Measurements from ENCODE around the gene IRGQ. TPM values are rescaled to one million over a fixed set of nuclear protein-coding genes. Genes with fewer than 3 reads are reported as not detected.
"Not testable (repeated sequence)": the region's sequence is repeated elsewhere in the genome, so short reads cannot be mapped to it uniquely, and the experiment has no call there.

The IRGQ gene
- total RNA-seq, 1 donor from 2014 or later, result 13.8 TPM

DNA sequence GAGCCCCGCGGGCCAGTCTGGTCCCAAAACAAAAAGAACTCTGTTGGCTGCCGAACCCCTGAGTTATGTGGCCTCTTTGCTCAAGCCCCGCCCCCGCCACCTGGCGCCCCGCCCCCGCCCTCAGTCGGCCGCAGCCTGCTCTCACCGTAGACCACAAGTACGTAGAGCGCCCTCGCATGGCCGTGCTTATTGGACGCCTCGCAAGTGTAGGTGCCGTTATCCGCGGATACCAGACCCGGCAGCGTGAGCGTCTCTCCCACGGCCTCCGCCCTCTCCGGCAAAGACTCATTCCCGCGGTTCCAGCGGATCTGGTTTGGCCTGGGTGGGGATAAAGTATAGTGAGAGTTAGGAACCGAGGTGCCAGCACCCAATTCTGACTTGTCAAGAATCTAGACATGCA lies 29.0 kb upstream of the IRGQ start:
- intact Hi-C loops (cut with micrococcal nuclease), result no loop called here

DNA sequence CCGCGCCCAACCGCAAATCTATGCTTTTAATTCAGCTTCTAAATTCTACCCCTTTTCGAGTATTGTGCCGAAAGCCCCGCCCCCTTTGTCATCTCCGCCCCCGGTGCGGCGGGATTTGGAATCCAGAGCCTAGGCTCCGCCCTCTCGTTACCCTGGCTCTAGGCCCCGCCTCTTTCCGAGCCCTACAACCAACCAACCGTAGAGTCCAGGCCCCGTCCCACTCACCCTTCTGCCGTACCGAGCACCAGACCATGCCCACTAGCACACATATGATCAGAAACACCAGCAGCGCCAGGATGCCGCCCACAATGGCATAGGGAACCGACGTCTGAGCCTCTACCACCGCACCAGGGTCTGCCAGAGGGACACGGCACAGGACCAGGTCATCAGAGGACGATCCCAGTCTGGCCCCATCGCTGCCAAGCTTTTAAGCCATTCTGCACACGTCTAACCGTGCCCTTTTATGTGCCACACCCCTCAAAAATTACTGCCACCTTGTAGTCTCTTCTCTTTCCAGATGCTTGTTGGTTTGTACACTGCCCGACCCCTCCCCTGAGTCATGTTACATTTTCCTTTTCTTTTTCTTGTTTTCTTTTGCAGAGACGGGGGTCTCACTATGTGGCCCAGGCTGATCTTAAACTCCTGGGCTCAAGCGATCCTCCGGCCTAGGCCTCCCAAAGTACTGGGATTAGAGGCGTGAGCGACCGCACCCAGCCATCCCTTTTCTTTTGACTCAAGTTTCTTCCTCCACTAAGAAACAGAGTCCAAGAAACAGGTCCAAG lies 28.1 kb upstream of the IRGQ start:
- intact Hi-C loops (cut with micrococcal nuclease), result no loop called here

DNA sequence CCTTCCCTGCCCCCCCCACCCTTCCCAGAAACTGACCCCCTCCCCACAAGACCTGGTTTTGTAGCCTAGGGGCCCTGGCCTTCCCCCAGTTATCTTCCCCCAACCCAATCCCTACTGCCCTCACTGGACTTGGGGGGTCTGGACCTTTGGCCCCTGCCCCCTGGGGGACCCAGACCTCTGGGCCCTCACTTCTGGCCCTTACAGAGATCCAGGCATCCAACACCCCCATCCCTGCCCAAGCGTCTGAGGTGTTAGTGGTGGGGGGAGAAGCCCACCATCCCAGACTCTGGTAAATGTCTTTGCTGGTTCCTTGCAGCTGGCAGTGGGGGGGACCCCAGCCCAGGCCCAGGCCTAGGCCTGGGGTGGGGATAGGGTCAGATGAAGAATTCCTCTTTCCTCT lies 27.0 kb upstream of the IRGQ start:
- intact Hi-C loops (cut with micrococcal nuclease), result no loop called here

DNA sequence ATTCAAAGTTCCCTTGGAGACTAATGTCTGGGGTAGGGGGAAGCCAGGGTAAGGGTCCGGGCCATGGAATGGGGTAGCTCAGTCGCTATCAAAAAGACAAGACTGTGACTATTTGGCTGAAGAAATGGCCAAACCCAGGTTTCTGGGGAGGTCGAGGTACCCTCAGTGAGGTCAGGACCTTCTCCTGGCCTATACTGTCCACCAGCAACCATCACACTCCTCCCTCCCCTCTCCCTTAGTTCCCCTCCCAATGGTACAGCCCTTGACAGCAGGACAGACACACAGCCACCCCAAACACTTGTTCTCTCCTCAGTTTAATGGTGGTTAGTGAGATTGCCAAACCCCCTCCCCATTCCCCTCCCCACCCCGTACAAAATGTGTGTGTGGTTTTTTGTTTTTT lies 26.1 kb upstream of the IRGQ start:
- intact Hi-C loops (cut with micrococcal nuclease), result no loop called here

DNA sequence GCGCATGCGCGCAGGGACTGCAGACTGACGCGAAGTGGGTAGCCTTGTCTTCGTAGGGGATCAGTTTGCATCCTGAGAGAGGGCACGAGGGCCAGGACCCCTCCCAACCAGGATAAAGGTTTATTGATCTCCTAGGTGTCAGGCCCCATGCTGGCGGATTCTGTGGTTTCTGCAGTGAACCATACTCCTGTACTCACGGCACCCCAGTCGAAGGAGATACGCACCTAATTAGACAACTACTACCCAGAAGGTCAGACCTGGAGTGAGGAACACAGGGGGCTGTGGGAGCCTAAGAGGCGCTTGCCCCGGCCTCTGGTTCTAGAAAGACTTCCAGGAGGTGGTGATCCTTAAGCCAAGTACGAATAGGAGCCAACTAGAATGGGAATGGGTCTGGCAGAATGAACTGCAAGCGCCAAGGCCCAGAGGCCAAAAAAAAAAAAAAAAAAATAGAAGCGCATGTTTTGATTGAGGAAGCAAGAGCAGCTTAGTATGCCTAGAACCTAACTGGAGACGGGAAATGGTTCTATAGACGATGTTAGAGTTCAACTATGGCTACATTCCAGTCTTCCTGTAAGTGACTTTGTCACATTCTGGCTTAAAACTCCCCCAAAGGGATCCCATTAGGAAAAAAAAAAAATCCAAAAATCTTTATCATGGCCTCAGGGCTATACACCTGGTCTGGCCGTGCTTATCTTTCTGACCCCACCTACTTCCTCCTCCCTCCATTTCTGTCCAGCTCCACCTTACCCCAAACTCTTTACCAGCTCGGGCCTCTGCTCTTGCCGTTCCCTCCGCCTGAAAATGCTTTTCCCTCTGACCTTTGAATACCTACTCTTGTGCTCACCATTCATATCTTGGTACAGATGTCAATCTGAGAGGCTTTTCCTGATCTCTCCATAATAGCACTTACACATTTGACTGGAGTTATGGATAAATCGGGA lies 24.4 kb upstream of the IRGQ start:
- intact Hi-C loops (cut with micrococcal nuclease), result no loop called here

DNA sequence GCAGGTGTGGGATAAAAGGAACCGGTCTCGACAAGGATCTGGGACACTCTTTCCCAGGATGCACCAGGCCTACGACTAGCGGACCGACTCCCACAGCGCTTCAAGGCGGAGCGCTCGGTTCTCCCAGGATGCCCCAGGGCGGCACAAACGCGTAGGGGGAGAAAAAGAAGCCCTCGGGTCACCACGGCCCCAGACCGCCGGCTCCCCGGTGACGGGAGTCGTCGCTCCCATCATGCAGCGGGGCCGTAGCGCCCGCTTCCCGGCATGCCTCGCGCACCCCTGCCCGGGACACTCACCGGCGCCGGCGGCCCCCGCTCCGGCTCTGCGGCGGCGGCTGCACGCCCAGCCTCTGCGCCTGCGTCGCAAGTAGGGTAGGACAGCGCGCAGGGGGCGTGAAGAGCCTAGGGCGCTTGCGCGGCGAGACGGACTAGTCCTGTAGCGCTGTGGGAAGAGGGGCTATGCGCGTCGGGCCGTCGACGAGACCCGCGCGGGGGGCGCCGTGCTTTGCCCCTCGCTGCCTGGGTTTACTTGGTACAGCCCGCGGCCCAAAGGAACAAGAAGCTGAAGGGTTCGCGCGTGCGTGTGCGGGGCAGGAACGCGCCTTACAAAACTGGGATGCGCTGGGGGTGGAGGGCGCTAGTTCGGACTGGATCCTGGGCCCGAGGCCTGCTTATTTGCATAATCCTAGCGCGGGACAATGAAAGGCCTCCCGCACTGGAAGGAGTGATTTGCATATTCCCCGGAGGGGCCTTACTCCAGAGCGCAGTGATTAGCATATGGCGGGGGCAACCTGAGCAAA lies 23.5 kb upstream of the IRGQ start, which contains the start of gene ZNF428:
Gene ZNF428 (minus strand): TSS at position 368 of the 799 bp plus-strand sequence. CDS start 5,325 bp downstream, outside the sequence.
- intact Hi-C loops (cut with micrococcal nuclease), result loop anchor here (1.0 to 2.0 kb wide), 4 partner anchors 19 to 49 kb away; partner anchors contain the start of genes CADM4, IRGQ, PINLYP and XRCC1

DNA sequence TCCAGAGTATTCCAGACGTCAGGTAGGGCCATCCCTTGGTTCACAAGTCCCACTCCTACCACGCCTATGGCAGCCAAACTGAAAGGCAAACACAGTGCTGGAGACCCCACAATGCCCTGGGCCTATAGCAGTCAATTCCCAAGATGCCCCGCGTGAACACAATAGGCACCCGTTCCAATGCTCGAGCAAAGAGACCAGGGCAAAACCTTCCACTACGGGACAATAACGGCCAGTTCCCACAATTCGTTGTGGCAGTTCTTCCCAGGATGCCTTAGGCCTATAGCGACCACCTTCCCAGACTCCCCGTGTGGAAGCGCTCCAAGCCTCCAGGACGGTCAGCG lies 23.0 kb upstream of the IRGQ start:
- intact Hi-C loops (cut with micrococcal nuclease), result loop anchor here (1.0 to 2.0 kb wide), 4 partner anchors 20 to 49 kb away; partner anchors contain the start of genes CADM4, IRGQ, PINLYP and XRCC1

DNA sequence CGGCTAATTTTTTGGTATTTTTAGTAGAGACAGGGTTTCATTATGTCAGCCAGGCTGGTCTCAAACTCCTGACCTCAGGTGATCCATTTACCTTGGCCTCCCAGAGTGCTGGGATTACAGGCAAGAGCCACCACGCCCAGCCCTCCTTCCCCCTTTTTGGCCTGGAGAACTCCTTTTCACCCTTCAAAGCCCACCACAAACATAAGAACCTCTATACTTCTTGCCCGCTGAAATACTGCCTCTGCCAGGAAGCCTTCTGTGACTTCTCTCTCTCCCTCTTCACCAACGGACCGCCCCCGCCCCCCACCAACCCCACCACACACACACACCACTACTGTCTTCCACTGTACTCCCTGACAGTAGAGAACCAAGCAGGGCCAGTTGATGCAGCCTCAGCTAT lies 21.0 kb upstream of the IRGQ start:
- intact Hi-C loops (cut with micrococcal nuclease), result no loop called here

DNA sequence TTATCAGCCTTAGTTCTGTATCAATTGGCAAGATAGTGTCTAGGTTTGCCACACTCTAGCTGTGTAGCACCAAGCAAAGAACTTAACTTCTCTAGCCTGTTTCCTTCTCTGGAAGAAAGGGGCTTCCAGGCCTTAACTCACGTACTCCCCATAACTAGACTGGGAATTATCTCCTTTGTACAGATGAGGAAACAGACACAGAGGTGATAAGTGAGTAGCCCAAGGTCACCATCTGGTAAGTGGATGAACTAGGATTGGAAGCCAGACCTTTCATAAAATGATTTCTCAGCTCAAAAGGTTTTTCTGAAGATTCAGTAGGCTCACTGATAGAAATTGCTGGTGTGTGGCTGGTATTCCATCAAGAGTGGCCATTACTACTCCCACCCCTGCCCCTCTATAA lies 20.4 kb upstream of the IRGQ start:
- intact Hi-C loops (cut with micrococcal nuclease), result no loop called here

DNA sequence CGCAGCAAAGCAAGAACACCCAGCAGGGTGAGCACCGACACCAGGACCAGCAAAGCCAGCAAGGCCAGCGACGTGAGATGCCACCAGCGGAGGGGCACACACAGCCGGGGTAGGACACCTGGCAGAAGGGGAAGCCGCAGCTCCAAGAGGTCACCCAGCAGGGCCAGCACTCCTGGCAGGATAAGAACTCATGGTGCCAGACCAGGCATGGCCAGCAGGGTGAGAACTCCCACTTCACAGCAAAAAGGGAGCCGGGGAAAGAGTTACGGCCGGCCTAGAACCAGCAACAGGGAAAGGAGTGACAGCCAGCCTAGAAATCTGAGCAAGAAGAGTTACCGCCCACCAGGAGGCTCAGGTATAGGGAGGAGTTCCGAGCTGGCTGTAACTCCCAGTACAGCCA lies 16.4 kb upstream of the IRGQ start:
- intact Hi-C loops (cut with micrococcal nuclease), result no loop called here

DNA sequence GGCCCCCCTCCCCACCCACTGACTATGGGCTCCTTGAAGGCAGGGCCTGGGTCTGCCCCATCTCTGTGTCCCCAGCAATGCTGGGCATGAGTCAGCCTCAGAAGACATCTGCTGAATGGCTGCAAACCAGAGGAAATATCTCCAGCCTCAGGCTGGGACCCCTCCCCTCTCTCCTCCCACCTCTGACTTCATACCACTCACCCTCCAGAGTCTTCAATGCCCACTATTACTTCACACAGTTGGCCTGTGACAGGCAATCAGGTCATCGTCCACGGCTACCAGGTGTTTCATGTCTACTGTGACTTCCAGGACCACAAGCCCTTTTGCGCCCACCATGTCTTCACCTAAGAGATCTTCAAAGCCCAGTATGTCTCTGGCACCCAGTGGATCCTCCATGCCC lies 15.9 kb upstream of the IRGQ start, which contains the start of gene SRRM5:
Gene SRRM5 (plus strand): TSS at position 301 of the 400 bp plus-strand sequence. CDS start 34 bp downstream, at position 335.
- intact Hi-C loops (cut with micrococcal nuclease), result no loop called here

DNA sequence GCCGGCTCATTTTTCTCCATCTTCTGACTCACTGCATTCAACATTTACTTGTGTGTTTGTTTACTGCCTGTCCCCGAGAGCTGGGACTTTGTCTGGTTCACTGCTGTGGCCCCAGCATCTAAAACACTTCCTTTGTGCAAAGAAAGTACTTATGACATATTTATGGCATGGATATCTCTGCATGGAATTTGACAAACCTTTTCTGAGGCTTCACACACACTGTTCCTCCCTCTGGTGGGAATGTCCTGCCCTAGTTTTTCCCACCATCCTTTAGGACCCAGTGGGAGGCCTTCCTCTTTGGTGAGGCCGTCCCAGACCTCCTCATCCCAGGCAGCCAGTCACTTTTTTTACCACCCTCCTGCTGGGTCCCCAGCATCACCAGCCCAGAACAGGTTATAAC lies 14.6 kb upstream of the IRGQ start:
- intact Hi-C loops (cut with micrococcal nuclease), result no loop called here

DNA sequence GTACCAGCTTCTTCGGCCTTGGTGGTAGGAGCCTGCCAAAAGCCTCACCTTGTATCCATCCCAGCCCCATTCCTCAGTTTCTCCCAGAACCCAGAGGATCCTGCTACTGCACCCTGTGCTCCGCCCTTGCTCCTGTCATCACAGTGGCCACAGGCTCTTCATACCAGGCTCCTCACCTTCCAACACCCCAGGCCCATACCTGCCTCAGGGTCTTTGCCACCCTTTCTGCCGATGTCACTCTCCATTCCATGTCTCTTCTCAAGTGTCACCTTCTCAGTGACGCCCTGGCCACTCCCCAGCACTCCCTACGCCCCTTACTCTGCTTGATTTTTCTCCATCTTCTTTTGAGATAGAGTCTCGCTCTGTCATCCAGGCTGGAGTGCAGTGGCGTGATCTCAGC lies 13.9 kb upstream of the IRGQ start:
- intact Hi-C loops (cut with micrococcal nuclease), result loop anchor here (5.0 kb wide), 1 partner anchor 112 kb away; no protein-coding TSS in a partner anchor

DNA sequence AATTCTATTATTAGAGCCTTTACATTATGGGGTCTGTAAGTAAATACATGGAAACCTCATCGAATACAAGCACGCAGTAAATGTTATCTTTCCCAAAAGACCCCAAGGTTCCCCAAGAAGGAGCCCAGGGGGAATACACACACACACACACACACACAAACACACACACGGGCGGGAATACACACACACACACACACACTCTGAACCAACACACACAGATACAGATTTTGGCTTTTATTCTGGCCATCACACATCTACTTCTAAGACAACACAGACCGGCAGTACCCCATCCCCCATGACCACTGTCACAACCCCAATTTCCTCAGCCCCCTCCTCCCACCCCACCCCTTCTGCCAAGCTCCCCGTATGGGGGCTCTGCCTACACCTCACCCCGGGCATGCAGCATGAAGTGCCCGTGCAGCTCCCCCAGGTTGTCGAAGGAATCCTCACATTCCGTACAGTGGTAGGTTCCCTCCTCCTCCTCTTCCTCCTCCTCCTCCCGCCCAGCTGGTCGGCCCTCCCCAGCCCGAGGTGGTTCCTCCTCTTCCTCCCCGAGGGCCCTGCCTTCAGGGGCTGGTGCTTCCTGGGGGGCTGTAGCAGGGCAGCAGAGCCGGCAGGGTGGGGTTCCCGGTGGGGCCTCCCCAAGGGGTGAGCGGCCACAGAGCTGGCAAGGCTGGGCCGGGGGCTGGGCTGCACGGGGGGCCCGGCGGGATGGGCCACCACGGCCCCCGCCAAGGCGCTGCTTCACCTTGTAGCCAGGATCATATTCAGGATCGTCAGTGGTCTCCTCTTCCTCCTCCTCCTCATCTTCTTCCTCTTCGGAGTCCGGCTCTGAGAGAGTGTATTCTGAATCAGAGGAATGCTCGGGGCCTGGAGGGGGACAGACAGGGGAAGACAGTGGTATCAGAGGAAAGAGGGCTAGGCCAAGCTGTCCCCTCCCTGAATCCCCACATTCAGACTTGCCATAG lies 11.6 kb upstream of the IRGQ start:
- intact Hi-C loops (cut with micrococcal nuclease), result loop anchor here (5.0 kb wide), 1 partner anchor 115 kb away; no protein-coding TSS in a partner anchor

DNA sequence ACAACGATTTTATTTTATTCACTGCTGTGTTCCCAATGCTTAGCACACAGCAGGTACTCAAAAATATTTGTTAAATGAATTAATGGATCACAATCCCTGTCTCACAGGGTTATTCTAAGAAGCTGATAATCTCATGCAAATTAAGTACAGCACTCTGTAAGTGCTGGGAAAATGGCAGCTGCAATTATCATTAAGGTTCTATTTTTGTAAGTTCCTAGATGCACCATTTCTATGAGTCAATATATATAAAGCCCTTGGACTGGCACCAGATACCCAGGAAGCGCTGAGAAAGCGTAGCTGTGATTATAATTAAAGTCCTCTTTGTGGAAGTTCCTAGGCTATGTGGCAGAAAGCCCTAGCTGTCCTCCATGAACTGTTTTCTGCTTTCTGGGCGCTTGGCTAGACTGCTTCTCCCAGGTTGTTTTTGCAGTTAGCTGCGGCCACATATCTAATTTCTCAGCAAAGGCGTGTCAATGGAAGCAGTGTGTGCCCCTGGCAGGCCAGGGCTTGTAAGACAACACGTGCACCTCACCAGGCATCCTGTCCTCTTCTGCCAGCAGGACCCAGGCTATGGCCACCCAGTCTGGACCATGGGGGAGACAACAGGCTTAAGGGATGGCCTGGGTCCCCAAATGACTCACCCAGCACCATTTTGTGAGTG lies 10.8 kb upstream of the IRGQ start:
- intact Hi-C loops (cut with micrococcal nuclease), result loop anchor here (5.0 kb wide), 1 partner anchor 116 kb away; no protein-coding TSS in a partner anchor

DNA sequence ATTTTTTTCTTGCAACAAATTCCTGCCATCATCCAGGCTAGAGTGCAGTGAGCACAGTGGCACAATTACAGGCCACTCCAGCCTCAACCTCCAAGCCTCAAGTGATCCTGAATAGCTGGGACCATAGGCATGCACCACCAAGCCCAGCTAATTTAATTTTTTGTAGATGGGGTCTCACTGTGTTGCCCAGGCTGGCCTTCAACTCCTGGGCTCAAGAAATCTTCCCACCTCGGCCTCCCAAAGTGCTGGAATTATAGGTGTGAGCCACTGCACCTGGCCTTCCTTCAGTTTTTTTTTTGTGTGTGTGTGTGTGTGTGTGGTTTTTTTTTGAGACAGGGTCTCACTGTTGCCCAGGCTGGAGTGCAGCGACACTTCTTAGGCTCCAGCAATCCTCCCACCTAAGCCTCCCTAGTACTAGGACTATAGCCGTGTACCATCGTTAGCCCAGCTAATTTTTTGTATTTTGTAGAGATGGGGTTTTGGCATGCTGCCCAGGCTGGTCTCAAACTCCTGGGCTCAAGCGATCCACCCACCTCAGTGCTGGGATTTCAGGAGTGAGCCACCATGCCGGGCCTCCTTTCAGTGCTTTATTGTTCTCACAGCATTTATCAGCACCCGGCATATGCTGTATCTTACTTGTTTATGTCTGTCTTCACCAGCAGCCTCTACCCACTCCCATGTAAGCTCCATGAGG lies 10.1 kb upstream of the IRGQ start:
- intact Hi-C loops (cut with micrococcal nuclease), result loop anchor here (5.0 kb wide), 1 partner anchor 116 kb away; no protein-coding TSS in a partner anchor

DNA sequence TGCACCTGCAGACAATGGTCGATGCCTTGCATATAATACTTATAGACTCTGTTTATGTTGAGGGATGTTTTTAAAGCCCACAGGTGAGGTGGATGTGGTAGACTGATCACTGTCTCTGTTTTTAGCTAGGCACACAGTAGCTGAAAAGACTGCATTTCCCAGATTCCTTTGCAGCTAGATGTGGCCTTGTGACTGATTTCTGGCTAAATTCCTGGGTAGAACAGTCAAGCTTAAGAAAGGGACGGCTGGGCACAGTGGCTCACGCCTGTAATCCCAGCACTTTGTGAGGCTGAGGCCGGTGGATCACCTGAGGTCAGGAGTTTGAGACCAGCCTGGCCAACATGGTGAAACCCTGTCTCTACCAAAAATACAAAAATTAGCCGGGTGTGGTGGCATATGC lies 4.4 kb upstream of the IRGQ start:
- intact Hi-C loops (cut with micrococcal nuclease), result not testable (repeated sequence)

DNA sequence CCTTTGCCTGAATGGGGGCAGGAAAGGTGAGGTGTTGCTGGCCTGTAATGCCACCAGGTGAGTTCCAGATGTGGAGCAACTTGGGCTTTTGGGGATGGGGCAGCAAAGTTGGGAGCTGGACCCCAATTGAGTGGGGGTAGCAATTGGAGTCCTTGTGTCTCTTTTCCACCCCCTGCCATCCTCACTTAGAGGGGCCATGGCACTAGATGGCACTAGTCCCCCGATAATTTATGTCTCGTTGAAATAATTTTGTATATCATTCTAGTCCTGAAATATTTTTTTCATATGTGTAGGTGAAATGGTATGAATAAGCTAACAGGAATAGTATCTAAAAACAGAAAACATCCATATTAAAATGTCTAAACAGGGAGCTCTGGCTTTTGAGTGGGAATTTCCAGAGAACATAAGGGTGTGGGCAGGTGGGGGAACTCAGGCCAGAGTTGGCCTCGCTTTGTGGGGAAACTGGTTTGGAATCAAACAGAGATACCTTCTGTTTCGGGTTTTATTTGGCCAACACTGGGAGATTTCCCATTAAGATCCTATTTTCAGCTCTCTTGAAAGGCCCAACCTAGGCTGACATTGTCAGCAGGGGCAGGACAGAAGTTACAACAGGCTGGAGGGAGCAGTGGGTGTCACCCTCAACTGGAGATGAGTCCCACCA lies 3.8 kb upstream of the IRGQ start:
- intact Hi-C loops (cut with micrococcal nuclease), result loop anchor here (5.0 kb wide), 2 partner anchors 137 to 152 kb away; no protein-coding TSS in a partner anchor

Data from T-helper 2 cell treated with Interferon-gamma antibody and Interleukin-4, amounts not matched to agents 100 ng/mL and 5 ng/mL, for 36 hours (primary cell).